ENCODE results near the gene LSAMP. TPM values are rescaled to one million over a fixed set of nuclear protein-coding genes. Genes with fewer than 3 reads are reported as not detected.

The LSAMP gene
- total and polyA plus RNA-seq, 2 donors = 7.9 to 24.0 TPM

- no peaks in the 10 kb centered on the region for H3K4me1 ChIP-seq (ENCODE audit: insufficient read depth)
- WGBS = 94% methylated on average over 1 of the region's 1 CpG
- H3K27ac ChIP-seq (ENCODE audit: low read depth) = no peak overlapping the region
- no peaks in the 10 kb centered on the region for H3K36me3 ChIP-seq (ENCODE audit: insufficient read depth)
- no peak for DNase-seq (ENCODE audit: extremely low spot score)
- no peak overlapping the region for H3K4me3 ChIP-seq (ENCODE audit: low read depth, low read length)
Measured at GRCh38 chr3:116057400-116058006, 387.8 kb downstream of the LSAMP start.

DNA sequence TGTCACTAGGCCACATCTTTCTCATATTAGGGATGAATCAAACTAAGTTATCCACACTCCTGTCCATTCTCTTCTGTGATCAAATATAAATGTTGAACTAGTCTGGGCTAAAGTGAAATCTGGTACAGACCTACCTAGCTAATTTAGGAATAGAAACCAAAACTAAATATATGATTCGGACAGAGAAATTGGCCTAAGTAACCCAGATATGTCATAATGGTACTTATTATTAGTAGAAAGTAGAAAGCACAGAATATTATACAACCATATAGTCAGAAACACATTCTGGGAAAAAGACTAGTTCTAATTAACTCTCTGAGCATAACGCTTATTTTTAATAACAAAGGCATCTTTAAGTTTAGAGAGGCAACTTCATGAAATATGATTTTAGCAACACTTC lies 389.0 kb downstream of the LSAMP start:
- Histone ChIP-seq H3K4me3 (ENCODE audit: low read depth, low read length) (no peak overlapping the region), H3K36me3 (ENCODE audit: insufficient read depth) (no peaks in the 10 kb centered on the region), H3K27ac (ENCODE audit: low read depth) (no peak overlapping the region), H3K4me1 (ENCODE audit: insufficient read depth) (no peaks in the 10 kb centered on the region)
- 94% methylated on average over 2 of the region's 2 CpGs for WGBS
- DNase-seq (ENCODE audit: extremely low spot score) = no peak

DNA sequence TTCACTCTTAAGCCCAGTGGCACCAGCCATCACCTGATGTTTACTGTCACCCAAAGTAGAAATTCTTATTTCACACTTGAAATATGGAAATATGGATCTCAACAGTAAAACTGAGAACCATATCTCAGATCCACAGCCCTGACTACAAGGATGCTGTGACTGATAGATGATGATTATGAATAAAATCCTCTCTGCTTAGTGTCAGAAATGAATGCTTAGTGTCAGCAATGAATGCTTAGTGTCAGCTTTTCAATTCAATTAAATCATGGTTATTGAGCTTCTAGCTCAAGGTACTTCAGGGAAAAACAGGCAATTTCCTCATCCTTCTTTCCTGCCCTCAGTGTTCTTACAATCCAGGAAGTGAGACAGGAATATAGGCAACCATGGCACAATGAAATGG lies 392.3 kb downstream of the LSAMP start:
- DNase-seq (ENCODE audit: extremely low spot score) = no peak
- H3K4me3 ChIP-seq (ENCODE audit: low read depth, low read length) = no peak overlapping the region
- peaks cover 2% of the 10 kb centered on the region for H3K4me1 ChIP-seq (ENCODE audit: insufficient read depth)
- no peak overlapping the region for H3K27ac ChIP-seq (ENCODE audit: low read depth)
- no peaks in the 10 kb centered on the region for H3K36me3 ChIP-seq (ENCODE audit: insufficient read depth)

DNA sequence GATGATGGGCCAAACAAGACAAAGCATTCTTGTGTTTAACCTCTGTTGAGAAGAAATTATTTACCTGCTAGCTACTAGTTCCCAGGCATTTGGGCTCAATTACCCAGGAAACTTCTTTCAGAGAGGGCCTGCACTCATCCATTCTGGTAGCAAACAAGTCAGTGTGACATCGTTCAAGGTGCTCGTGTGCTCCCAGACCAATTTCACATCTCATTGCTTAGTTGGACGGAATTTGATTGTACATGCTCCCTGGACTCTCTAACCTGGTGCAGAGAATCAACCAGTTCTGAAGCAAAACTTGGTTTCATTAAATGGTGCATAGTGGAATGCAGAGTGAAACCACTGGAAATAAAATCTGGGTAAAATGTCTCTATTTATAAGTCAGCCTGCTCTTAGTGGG lies 392.7 kb downstream of the LSAMP start:
- H3K4me1 ChIP-seq (ENCODE audit: insufficient read depth) = peaks cover 2% of the 10 kb centered on the region
- 93% methylated on average over 3 of the region's 3 CpGs for WGBS
- no peak overlapping the region for H3K4me3 ChIP-seq (ENCODE audit: low read depth, low read length)
- no peak for DNase-seq (ENCODE audit: extremely low spot score)
- no peaks in the 10 kb centered on the region for H3K36me3 ChIP-seq (ENCODE audit: insufficient read depth)
- no peak overlapping the region for H3K27ac ChIP-seq (ENCODE audit: low read depth)

GRCh38 chr3:116051586-116051985 lies 393.7 kb downstream of the LSAMP start:
- Histone ChIP-seq H3K27ac (ENCODE audit: low read depth) (no peak overlapping the region), H3K4me1 (ENCODE audit: insufficient read depth) (peaks cover 2% of the 10 kb centered on the region), H3K4me3 (ENCODE audit: low read depth, low read length) (no peak overlapping the region), H3K36me3 (ENCODE audit: insufficient read depth) (no peaks in the 10 kb centered on the region)
- no peak for DNase-seq (ENCODE audit: extremely low spot score)
- WGBS = 90% methylated on average over 3 of the region's 3 CpGs

DNA sequence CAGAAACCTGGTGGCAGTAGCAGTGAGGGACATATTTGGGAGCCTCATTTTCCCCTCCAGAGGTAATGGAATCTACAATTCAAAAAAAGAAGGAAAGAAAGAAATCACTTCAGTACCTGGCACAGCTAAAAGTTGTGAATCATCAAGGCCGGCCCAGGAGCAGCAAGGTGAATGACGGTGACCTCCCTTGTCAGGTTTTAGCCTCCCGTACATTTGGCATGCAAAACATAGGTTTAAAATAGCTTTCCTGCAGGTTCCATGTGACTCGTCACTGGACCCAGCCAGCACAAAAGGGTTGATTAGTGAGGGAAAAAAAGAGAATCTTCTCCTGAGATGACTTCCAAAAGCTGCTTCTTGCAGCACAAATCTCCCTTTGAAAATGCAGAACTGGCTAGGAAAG lies 394.2 kb downstream of the LSAMP start:
- 67% methylated on average over 4 of the region's 4 CpGs for WGBS
- DNase-seq (ENCODE audit: extremely low spot score) = no peak

DNA sequence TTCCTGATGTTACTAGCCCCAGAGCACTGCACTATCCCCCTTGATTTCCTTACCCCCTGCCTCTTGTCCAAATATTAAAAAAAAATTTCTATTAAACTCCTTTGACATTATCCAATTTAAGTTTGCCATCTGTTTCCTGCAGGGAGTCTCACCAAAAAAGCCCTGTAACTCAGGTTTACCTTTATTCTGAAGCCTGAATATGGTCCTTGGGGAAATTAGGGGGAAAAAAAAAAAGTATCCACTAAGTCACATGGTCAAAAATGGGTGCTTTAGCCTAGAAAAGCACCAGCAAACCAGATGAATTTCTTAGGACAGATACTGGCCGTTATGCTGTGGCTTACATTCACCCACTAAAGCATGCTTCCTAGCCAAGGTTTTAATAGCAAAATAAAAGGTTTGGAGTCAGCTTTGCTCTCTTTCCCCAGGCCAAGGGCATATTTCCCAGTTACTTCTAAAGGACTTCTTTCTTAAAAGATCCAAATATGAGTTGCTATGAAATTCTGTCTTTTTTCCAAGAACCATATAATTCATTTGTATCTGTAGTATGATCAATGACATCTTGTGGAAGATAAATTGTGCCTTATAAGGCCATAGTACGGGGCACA lies 394.9 kb downstream of the LSAMP start:
- Histone ChIP-seq H3K36me3 (ENCODE audit: insufficient read depth) (no peaks in the 10 kb centered on the region), H3K4me1 (ENCODE audit: insufficient read depth) (peaks cover 2% of the 10 kb centered on the region), H3K27ac (ENCODE audit: low read depth) (no peak overlapping the region), H3K4me3 (ENCODE audit: low read depth, low read length) (no peak overlapping the region)
- 50% methylated on average over 2 of the region's 2 CpGs for WGBS
- DNase-seq (ENCODE audit: extremely low spot score) = no peak

More for the DNA sequence above, 394.2 kb downstream of the LSAMP start:
- Histone ChIP-seq H3K4me3 (ENCODE audit: low read depth, low read length) (no peak overlapping the region), H3K36me3 (ENCODE audit: insufficient read depth) (no peaks in the 10 kb centered on the region), H3K4me1 (ENCODE audit: insufficient read depth) (peaks cover 2% of the 10 kb centered on the region), H3K27ac (ENCODE audit: low read depth) (no peak overlapping the region)

DNA sequence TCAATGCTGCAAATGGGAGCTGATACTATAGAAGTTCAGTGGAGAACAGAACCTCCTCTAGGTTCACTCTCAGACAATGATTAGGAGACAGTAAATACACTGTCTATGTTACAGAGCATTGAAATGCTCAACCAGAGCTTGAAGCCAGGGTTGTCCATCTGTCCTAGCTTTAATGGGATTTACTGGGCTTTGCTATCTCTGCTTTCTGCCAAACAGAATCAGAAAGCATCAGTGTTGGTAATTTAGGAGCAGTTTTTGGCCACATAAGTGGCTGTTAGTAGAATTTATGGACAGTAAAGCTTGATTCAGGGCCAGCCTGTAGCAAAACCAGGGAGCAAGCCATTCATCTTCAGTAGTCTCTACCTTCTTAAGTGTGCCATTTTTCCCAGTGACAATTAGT lies 396.3 kb downstream of the LSAMP start:
- DNase-seq (ENCODE audit: extremely low spot score) = no peak
- H3K27ac ChIP-seq (ENCODE audit: low read depth) = no peak overlapping the region
- H3K4me3 ChIP-seq (ENCODE audit: low read depth, low read length) = no peak overlapping the region
- peaks cover 2% of the 10 kb centered on the region for H3K4me1 ChIP-seq (ENCODE audit: insufficient read depth)
- H3K36me3 ChIP-seq (ENCODE audit: insufficient read depth) = no peaks in the 10 kb centered on the region

GRCh38 chr3:116046350-116046749 lies 398.9 kb downstream of the LSAMP start:
- Histone ChIP-seq H3K4me1 (ENCODE audit: insufficient read depth) (peaks cover 2% of the 10 kb centered on the region), H3K4me3 (ENCODE audit: low read depth, low read length) (no peak overlapping the region), H3K36me3 (ENCODE audit: insufficient read depth) (no peaks in the 10 kb centered on the region), H3K27ac (ENCODE audit: low read depth) (no peak overlapping the region)
- no peak for DNase-seq (ENCODE audit: extremely low spot score)
- WGBS = 75% methylated on average over 3 of the region's 3 CpGs

DNA sequence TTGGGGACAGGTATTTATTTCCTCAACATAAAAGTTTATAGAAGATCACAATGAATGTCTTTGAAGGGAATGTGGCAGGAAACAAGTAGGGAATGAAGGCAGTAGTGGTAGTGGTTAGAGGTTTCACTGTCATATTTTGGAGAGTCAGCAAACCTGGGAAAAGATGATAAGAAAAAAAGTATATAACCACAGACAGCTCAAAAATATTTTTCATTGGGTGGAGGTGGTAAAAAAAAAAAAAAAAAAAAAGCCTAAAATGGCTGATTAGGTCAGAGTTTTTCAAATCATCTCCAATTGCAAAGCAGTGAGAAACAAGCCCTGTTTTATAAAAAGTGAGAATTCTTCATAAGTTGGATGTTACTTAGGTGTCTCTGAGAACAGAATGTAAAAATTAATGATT lies 400.0 kb downstream of the LSAMP start:
- peaks cover 2% of the 10 kb centered on the region for H3K4me1 ChIP-seq (ENCODE audit: insufficient read depth)
- no peak overlapping the region for H3K27ac ChIP-seq (ENCODE audit: low read depth)
- DNase-seq (ENCODE audit: extremely low spot score) = no peak
- no peaks in the 10 kb centered on the region for H3K36me3 ChIP-seq (ENCODE audit: insufficient read depth)
- H3K4me3 ChIP-seq (ENCODE audit: low read depth, low read length) = no peak overlapping the region

GRCh38 chr3:116040152-116040551 lies 405.1 kb downstream of the LSAMP start:
- no peak for DNase-seq (ENCODE audit: extremely low spot score)
- no peaks in the 10 kb centered on the region for H3K4me1 ChIP-seq (ENCODE audit: insufficient read depth)
- 90% methylated on average over 3 of the region's 3 CpGs for WGBS
- H3K4me3 ChIP-seq (ENCODE audit: low read depth, low read length) = no peak overlapping the region
- no peak overlapping the region for H3K27ac ChIP-seq (ENCODE audit: low read depth)
- no peaks in the 10 kb centered on the region for H3K36me3 ChIP-seq (ENCODE audit: insufficient read depth)

- WGBS = 95% methylated on average over 4 of the region's 4 CpGs
- no peaks in the 10 kb centered on the region for H3K36me3 ChIP-seq (ENCODE audit: insufficient read depth)
- no peak overlapping the region for H3K27ac ChIP-seq (ENCODE audit: low read depth)
- H3K4me3 ChIP-seq (ENCODE audit: low read depth, low read length) = no peak overlapping the region
- no peaks in the 10 kb centered on the region for H3K4me1 ChIP-seq (ENCODE audit: insufficient read depth)
- no peak for DNase-seq (ENCODE audit: extremely low spot score)
Measured at GRCh38 chr3:116039651-116039985, 405.7 kb downstream of the LSAMP start.

DNA sequence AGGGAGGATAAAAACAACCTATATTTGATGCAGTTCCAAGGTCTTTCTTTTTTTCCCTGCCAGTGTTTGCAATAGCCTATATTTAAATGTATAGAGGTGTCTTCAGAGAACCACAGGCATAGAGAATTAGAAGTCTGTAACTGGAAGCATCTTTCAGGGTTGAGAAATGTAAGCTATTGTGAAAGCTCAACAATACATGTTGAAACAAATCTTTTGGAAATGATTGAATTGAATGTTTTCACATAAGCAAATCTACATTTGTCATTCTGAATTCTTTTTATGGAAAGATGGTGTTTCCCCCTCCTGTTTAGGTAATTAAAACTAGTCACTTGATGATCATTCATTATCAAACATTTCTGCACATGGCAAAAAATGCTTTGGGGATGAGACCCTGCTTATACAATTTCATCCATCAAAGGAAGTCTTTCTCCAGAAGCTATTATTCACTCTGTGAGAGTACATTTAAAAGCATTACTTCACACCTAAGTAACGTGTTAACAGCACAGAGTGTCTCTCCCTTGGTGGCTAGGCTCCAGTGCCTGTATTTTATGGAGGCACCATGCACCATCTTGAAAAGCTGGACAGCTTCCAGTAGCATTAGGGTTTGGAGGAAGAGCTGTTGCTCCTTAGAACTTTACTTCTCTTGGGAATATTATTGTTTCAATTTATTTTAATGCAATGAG lies 406.2 kb downstream of the LSAMP start:
- no peaks in the 10 kb centered on the region for H3K4me1 ChIP-seq (ENCODE audit: insufficient read depth)
- no peak overlapping the region for H3K4me3 ChIP-seq (ENCODE audit: low read depth, low read length)
- no peak overlapping the region for H3K27ac ChIP-seq (ENCODE audit: low read depth)
- 79% methylated on average over 1 of the region's 1 CpG for WGBS
- no peak for DNase-seq (ENCODE audit: extremely low spot score)
- H3K36me3 ChIP-seq (ENCODE audit: insufficient read depth) = no peaks in the 10 kb centered on the region
